ENCODE results near the gene DSG4.

- TF ChIP-seq CTCF (IDR thresholded peaks at IDR 0.05; ENCODE audit: low read depth, low read length, missing input control) (no peak), YY1 (IDR thresholded peaks at IDR 0.05) (no peak), TAF1 (conservative IDR thresholded peaks at IDR 0.05) (no peak), GABPA (IDR thresholded peaks at IDR 0.05 in 1 of 2, conservative IDR thresholded peaks at IDR 0.05 in 1 of 2) (no peak), ATF3 (IDR thresholded peaks at IDR 0.05) (no peak), RAD21 (IDR thresholded peaks at IDR 0.05) (no peak), REST (IDR thresholded peaks at IDR 0.05) (no peak), FOXA1 (IDR thresholded peaks at IDR 0.05) (no peak), HNF4A (conservative IDR thresholded peaks at IDR 0.05) (no peak), HNF4G (IDR thresholded peaks at IDR 0.05) (no peak), MAX (IDR thresholded peaks at IDR 0.05) (no peak)
Observed at GRCh38 chr18:31329787-31330438, 46.7 kb upstream of the DSG4 start.
